GM12873 (cell line): ENCODE measurements around the gene TP73.

Experiments used
- CTCF ChIP-seq: IDR thresholded peaks from 2 replicates; pipeline ENCODE4 v1.5.1; 2012; ENCODE audit warnings: low read depth, mild to moderate bottlenecking, moderate library complexity, low read length, control low read depth; ENCODE audit not compliant: insufficient read depth; ENCODE audit errors: missing control alignments

Gene TP73

GRCh38 chr1:3712573-3713535, 60.5 kb downstream of the TP73 start:
- no peak for TF ChIP-seq CTCF

GRCh38 chr1:3713840-3714239, 61.5 kb downstream of the TP73 start:
- TF ChIP-seq CTCF, result no peak

GRCh38 chr1:3714284-3714741, 62.0 kb downstream of the TP73 start:
- no peak for TF ChIP-seq CTCF

- no peak for TF ChIP-seq CTCF
These were observed 62.5 kb downstream of the TP73 start for GRCh38 chr1:3714814-3715213.

GRCh38 chr1:3716351-3716750, 64.0 kb downstream of the TP73 start:
- TF ChIP-seq CTCF, result no peak

GRCh38 chr1:3717041-3717714, 64.9 kb downstream of the TP73 start:
- no peak for TF ChIP-seq CTCF
